Large intestine (tissue), 12 donors: ENCODE data around the gene MCCC2. TPM values are rescaled to one million over a fixed set of nuclear protein-coding genes. Genes with fewer than 3 reads are reported as not detected.
"Not testable (repeated sequence)": the region's sequence is repeated elsewhere in the genome, so short reads cannot be mapped to it uniquely, and the experiment has no call there.

Source experiments
- DNase-seq, 2 donors: peaks; one replicate each; pipeline versions ENCODE4 v3.0.0 to v3.0.0-alpha.2; 2013
- H3K27ac ChIP-seq: one replicate; pipeline ENCODE4 v1.5.1; 2013; ENCODE audit warnings: low read length
- H3K27me3 ChIP-seq: 2 replicates; pipeline ENCODE4 v1.6.1; 2013; ENCODE audit warnings: low read length; ENCODE audit not compliant: control insufficient read depth, insufficient read depth
- H3K36me3 ChIP-seq: 2 replicates; pipeline ENCODE4 v1.6.1; 2013; ENCODE audit warnings: low read length; ENCODE audit not compliant: control insufficient read depth, insufficient read depth
- H3K4me1 ChIP-seq: one replicate; pipeline ENCODE4 v1.6.1; 2013; ENCODE audit warnings: low read length; ENCODE audit not compliant: control insufficient read depth, insufficient read depth
- H3K4me3 ChIP-seq: one replicate; pipeline ENCODE4 v1.5.1; 2013; ENCODE audit warnings: low read length
- H3K9me3 ChIP-seq: one replicate; pipeline ENCODE4 v1.6.1; 2013; ENCODE audit warnings: mild to moderate bottlenecking, low read depth, low read length, moderate library complexity; ENCODE audit not compliant: control insufficient read depth
- WGBS: methylation state at CpG from one replicate; pipeline ENCODE4 v1.1.5; 2013; ENCODE audit warnings: low lambda C conversion rate; ENCODE audit not compliant: insufficient coverage; 5-methylcytosine and 5-hydroxymethylcytosine counted together
- long read RNA-seq, 11 donors: transcript quantifications; one replicate each; lab custom pipeline, GENCODE V29; 2026
- polyA plus RNA-seq: library from polyadenylated mRNA; unstranded; fragments of 120-200 nt; gene quantifications from one replicate; pipeline ENCODE4 v1.2.1, GENCODE V29; 2013

The MCCC2 gene
- polyA plus RNA-seq = 43.0 TPM
- long read RNA-seq, donor 1 = 0 reads
- long read RNA-seq, donor 2, partial matches to known transcripts = 0 of 5 reads
- long read RNA-seq, donor 2, other reads (novel, unspliced or antisense) = 0 of 5 reads
- long read RNA-seq, donor 3, transcript MCCC2-201 (17 exons, 3,665 nt) = major isoform, 5 of 6 reads
- long read RNA-seq, donor 3, partial matches to known transcripts = 0 of 6 reads
- long read RNA-seq, donor 3, other reads (novel, unspliced or antisense) = 0 of 6 reads
- long read RNA-seq, donor 4 = 0 reads
- long read RNA-seq, donor 5, partial matches to known transcripts = 0 of 2 reads
- long read RNA-seq, donor 5, other reads (novel, unspliced or antisense) = 0 of 2 reads
- long read RNA-seq, donor 6, partial matches to known transcripts = 20 of 22 reads
- long read RNA-seq, donor 6, other reads (novel, unspliced or antisense) = 0 of 22 reads
- long read RNA-seq, donor 7, partial matches to known transcripts = 0 of 1 reads
- long read RNA-seq, donor 7, other reads (novel, unspliced or antisense) = 0 of 1 reads
- long read RNA-seq, donor 8, partial matches to known transcripts = 0 of 5 reads
- long read RNA-seq, donor 8, other reads (novel, unspliced or antisense) = 0 of 5 reads
- long read RNA-seq, donor 9, partial matches to known transcripts = 40 of 43 reads
- long read RNA-seq, donor 9, other reads (novel, unspliced or antisense) = 0 of 43 reads
- long read RNA-seq, donor 10, partial matches to known transcripts = 0 of 4 reads
- long read RNA-seq, donor 10, other reads (novel, unspliced or antisense) = 0 of 4 reads
- long read RNA-seq, donor 11, partial matches to known transcripts = 24 of 25 reads
- long read RNA-seq, donor 11, other reads (novel, unspliced or antisense) = 0 of 25 reads

GRCh38 chr5:71586941-71587765 is at the start of gene MCCC2:
TSS of gene MCCC2 (plus strand) at chr5:71587340. CDS start at chr5:71587426, 86 bp downstream.
- Histone ChIP-seq H3K9me3 (no peaks in the 10 kb centered on the region), H3K27me3 (no peaks in the 10 kb centered on the region), H3K36me3 (no peaks in the 10 kb centered on the region), H3K4me1 (peaks cover 2% of the 10 kb centered on the region), H3K4me3 (peak within 1 kb of the TSS; percentile 67), H3K27ac (peak within 1 kb of the TSS; percentile 80)
- no CpG with 5 or more reads among the region's 56 CpGs for WGBS
- peak; percentile 92 to 98 for DNase-seq

- no peak for DNase-seq
Observed at GRCh38 chr5:71537687-71538086, 49.5 kb upstream of the MCCC2 start.

GRCh38 chr5:71550885-71551284 is 36.3 kb upstream of the MCCC2 start:
- H3K27me3 ChIP-seq, H3K27ac ChIP-seq, H3K4me3 ChIP-seq, H3K9me3 ChIP-seq, DNase-seq, H3K4me1 ChIP-seq: not testable (repeated sequence)
- no CpG with 5 or more reads among the region's 7 CpGs for WGBS
- peaks cover 46% of the 10 kb centered on the region for H3K36me3 ChIP-seq

More at GRCh38 chr5:71537687-71538086, 49.5 kb upstream of the MCCC2 start:
- Histone ChIP-seq H3K36me3 (peaks cover 31% of the 10 kb centered on the region), H3K4me3 (no peak overlapping the region), H3K27me3 (no peaks in the 10 kb centered on the region), H3K4me1 (no peaks in the 10 kb centered on the region), H3K27ac (no peak overlapping the region), H3K9me3 (no peaks in the 10 kb centered on the region)
- WGBS = 20% methylated on average over 1 of the region's 3 CpGs

GRCh38 chr5:71551582-71551981 is 35.6 kb upstream of the MCCC2 start:
- DNase-seq, H3K4me1 ChIP-seq, H3K27me3 ChIP-seq, H3K4me3 ChIP-seq, H3K27ac ChIP-seq, H3K9me3 ChIP-seq: not testable (repeated sequence)
- no CpG with 5 or more reads among the region's 27 CpGs for WGBS
- peaks cover 41% of the 10 kb centered on the region for H3K36me3 ChIP-seq

GRCh38 chr5:71552026-71552749 is 35.0 kb upstream of the MCCC2 start:
- not testable (repeated sequence) for H3K9me3 ChIP-seq, H3K27ac ChIP-seq, H3K4me3 ChIP-seq, DNase-seq, H3K27me3 ChIP-seq, H3K4me1 ChIP-seq
- WGBS = no CpG with 5 or more reads among the region's 53 CpGs
- H3K36me3 ChIP-seq = peaks cover 40% of the 10 kb centered on the region

GRCh38 chr5:71563161-71563560 is 24.0 kb upstream of the MCCC2 start:
- H3K27ac ChIP-seq = no peak overlapping the region
- no peaks in the 10 kb centered on the region for H3K4me1 ChIP-seq
- peaks cover 37% of the 10 kb centered on the region for H3K36me3 ChIP-seq
- DNase-seq = no peak
- no peaks in the 10 kb centered on the region for H3K27me3 ChIP-seq
- H3K4me3 ChIP-seq = no peak overlapping the region
- no peaks in the 10 kb centered on the region for H3K9me3 ChIP-seq
- no CpG with 5 or more reads among the region's 4 CpGs for WGBS

- no peak for DNase-seq
- Histone ChIP-seq H3K9me3 (no peaks in the 10 kb centered on the region), H3K36me3 (peaks cover 38% of the 10 kb centered on the region), H3K4me1 (no peaks in the 10 kb centered on the region), H3K27ac (no peak overlapping the region), H3K4me3 (no peak overlapping the region), H3K27me3 (no peaks in the 10 kb centered on the region)
Observed at GRCh38 chr5:71564895-71565294, 22.2 kb upstream of the MCCC2 start.

- H3K4me1 ChIP-seq = no peaks in the 10 kb centered on the region
- no peak overlapping the region for H3K27ac ChIP-seq
- H3K27me3 ChIP-seq = no peaks in the 10 kb centered on the region
- WGBS = no CpG with 5 or more reads among the region's 5 CpGs
- H3K9me3 ChIP-seq = no peaks in the 10 kb centered on the region
- no peak overlapping the region for H3K4me3 ChIP-seq
- peaks cover 12% of the 10 kb centered on the region for H3K36me3 ChIP-seq
- DNase-seq = no peak
Observed at GRCh38 chr5:71569748-71570509, 17.2 kb upstream of the MCCC2 start.

GRCh38 chr5:71571811-71572210 is 15.3 kb upstream of the MCCC2 start:
- H3K27ac ChIP-seq, H3K4me1 ChIP-seq: not testable (repeated sequence)
- WGBS = no CpG with 5 or more reads among the region's 7 CpGs

More at GRCh38 chr5:71571811-71572210, 15.3 kb upstream of the MCCC2 start:
- not testable (repeated sequence) for H3K27me3 ChIP-seq, H3K4me3 ChIP-seq, H3K9me3 ChIP-seq, DNase-seq
- H3K36me3 ChIP-seq = peaks cover 11% of the 10 kb centered on the region
